Caki2 (cell line): ENCODE measurements around the gene KRTAP9-4. TPM values are rescaled to one million over a fixed set of nuclear protein-coding genes. Genes with fewer than 3 reads are reported as not detected.
"Not testable (repeated sequence)": the region's sequence is repeated elsewhere in the genome, so short reads cannot be mapped to it uniquely, and the experiment has no call there.

Experiments used
- DNase-seq: peaks from one replicate; pipeline ENCODE4 v3.0.0-alpha.2; 2015; ENCODE audit warnings: low read depth
- in situ Hi-C: cut with HindIII; loops from 2 replicates; pipeline ENCODE4 v1.10.0; 2016; ENCODE audit warnings: low sequenced_read_pairs, low pct_unique_long_range_greater_than_20kb, mixed read lengths
- total RNA-seq: library from RNA; depleted of rRNA; stranded (reverse); fragments of >200 nt; shearing (Covaris generic); gene quantifications from 2 replicates; pipeline ENCODE4 v1.2.3, GENCODE V29; 2014; ENCODE audit warnings: low replicate concordance; rRNA removed

KRTAP9-4 gene, protein sequence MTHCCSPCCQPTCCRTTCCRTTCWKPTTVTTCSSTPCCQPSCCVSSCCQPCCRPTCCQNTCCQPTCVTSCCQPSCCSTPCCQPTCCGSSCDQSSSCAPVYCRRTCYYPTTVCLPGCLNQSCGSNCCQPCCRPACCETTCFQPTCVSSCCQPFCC
- not detected in 2 replicates for total RNA-seq

DNA sequence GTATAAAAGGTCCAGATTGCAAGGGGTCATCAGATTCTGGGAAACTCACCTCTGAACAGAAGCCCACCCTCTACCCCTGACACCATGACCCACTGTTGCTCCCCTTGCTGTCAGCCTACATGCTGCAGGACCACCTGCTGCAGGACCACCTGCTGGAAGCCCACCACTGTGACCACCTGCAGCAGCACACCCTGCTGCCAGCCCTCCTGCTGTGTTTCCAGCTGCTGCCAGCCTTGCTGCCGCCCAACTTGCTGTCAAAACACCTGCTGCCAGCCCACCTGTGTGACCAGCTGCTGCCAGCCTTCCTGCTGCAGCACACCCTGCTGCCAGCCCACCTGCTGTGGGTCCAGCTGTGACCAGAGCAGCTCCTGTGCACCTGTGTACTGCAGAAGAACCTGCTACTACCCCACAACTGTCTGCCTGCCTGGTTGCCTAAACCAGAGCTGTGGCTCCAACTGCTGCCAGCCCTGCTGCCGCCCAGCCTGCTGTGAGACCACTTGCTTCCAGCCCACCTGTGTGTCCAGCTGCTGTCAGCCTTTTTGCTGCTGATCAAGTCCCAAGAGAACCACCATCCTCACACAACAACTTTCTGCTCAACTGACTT is at the start of gene KRTAP9-4:
KRTAP9-4 (plus strand) TSS at position 51 of the 604 bp plus-strand sequence; CDS start at position 85, 34 bp downstream.
- in situ Hi-C loops, DNase-seq: not testable (repeated sequence)

DNA sequence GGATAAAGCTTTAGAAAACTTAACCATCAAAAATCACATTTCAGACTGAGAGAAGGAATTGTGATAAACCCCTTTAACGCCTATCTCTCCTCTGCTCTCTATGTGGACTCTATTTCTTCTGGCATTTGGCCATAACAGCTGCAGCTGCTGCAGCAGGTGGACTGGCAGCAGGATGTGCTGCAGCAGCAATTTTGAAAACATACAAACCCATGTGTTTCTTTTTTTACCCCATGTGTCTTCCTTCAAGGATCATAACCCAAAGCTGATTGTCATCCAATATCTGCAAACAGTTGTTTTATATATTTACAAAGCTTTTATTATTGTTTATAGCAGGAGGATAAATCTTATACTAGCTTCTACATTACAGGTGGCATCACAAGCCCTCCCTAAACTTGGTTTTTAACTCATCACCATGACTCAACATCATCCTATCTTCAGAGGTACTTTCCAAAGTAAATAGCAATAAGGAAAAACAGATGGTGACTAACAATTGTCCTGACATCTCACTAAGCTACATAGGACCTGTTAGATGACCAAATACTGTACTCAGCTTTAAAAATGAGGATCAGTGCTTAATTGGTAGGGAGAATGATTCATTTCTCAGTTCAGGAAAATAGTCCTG is 37.5 kb upstream of the KRTAP9-4 start:
- in situ Hi-C loops: no loop called here

DNA sequence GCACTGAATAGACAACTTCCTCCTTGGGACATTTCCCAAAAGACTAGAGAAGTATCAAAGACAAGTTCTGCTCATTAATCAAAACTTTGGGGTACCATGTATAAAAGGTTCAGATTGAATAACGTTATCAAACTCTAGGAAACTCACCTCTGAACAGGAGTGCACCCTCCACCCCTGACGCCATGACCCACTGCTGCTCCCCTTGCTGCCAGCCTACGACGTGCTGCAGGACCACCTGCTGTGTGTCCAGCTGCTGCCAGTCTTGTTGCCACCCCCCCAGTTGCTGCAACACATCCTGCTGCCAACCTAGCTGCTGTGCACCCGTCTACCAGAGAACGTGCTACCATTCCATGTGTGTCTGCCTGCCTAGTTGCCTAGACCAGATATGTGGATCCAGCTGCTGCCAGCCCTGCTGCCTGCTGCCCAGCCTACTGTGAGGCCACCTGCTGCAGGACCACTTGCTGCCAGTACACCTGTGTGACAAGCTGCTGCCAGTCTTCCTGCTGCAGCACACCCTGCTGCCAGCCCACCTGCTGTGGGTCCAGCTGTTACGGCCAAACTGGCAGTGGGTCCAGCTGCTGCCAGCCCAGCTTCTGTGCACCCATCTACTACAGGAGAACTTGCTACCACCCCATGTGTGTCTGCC is 36.8 kb upstream of the KRTAP9-4 start:
- in situ Hi-C loops: no loop called here
- DNase-seq: peak; percentile 22

More for the DNA sequence above, 37.5 kb upstream of the KRTAP9-4 start:
- DNase-seq: peak; percentile 85

DNA sequence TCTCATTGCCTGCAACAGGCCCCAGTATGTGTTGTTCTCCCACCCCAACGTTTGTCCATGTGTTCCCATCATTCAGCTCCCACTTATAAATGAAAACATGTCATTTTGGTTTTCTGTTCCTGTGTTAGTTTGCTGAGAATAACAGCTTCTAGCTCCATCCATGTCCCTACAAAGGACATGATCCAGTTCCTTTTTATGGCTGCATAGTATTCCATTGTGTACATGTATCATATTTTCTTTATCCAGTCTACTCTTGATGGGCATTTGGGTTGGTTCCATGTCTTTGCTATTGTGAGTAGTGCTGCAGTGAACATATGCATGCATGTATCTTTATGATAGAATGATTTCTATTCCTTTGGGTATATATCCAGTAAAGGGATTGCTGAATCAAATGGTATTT is 33.8 kb upstream of the KRTAP9-4 start:
- in situ Hi-C loops: no loop called here
- DNase-seq: no peak

DNA sequence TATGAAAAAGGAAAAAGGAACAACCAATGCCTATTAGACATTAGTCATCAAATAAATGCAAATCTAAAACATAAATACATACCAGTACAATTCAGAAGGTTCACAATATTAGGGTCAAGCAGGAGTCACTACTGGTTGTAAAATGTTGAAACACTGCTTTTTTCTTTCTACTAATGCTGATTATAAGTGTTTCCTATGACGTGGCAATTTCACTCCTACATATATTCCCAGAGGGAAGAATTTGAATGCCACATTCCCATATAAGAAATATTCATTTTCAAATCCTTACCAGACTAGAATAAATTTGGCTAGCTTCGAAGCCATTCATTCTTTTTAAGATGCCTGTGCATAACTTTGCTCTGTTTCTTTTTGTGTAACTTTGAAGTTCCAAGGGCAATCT is 25.7 kb upstream of the KRTAP9-4 start:
- in situ Hi-C loops: no loop called here
- DNase-seq: no peak

DNA sequence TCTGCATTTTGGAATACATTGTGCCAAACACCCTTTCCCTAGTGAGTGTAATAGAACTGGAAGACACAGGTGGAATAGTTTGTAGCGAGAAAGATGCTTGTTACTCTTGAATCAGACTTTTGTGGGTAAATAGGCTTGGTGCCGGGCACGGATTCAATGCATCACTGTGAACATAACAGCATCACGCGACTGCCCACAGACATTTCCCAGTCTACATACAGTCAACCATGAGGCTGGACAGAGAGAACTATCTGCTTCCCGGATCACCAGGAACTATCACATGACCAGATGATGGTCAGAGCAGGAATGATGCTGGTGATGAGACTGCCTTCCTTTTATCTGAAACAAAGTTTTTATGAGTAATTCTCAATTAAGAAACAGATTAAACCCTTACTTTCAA is 23.4 kb upstream of the KRTAP9-4 start:
- in situ Hi-C loops: no loop called here
- DNase-seq: no peak

DNA sequence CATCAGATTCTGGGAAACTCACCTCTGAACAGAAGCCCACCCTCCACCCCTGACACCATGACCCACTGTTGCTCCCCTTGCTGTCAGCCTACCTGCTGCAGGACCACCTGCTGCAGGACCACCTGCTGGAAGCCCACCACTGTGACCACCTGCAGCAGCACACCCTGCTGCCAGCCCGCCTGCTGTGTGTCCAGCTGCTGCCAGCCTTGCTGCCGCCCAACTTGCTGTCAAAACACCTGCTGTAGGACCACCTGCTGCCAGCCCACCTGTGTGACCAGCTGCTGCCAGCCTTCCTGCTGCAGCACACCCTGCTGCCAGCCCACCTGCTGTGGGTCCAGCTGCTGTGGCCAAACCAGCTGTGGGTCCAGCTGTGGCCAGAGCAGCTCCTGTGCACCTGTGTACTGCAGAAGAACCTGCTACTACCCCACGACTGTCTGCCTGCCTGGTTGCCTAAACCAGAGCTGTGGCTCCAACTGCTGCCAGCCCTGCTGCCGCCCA is 22.8 kb upstream of the KRTAP9-4 start, which contains the start of gene KRTAP9-2:
KRTAP9-2 (plus strand) TSS at position 51 of the 498 bp plus-strand sequence; CDS start at position 58, 7 bp downstream.
- in situ Hi-C loops, DNase-seq: not testable (repeated sequence)

DNA sequence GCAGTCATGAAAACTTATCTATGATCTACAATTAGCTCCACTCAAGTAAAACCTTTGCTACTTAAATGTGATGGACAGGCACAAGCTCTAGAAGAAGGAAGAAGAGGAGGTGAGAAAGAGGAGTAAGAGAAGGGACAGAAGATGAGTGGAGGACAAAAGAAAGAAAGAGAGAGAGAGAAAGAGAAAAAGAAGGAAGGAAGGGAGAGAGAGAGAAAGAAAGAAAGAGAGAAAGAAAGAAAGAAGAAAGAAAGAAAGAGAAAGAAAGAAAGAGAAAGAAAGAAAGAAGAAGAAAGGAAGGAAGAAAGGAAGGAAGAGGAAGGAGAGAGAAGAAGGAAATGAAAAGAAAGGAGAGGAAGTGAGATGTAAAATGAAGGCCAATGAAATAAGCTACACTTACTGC is 19.4 kb upstream of the KRTAP9-4 start:
- no peak for DNase-seq
- in situ Hi-C loops: no loop called here

DNA sequence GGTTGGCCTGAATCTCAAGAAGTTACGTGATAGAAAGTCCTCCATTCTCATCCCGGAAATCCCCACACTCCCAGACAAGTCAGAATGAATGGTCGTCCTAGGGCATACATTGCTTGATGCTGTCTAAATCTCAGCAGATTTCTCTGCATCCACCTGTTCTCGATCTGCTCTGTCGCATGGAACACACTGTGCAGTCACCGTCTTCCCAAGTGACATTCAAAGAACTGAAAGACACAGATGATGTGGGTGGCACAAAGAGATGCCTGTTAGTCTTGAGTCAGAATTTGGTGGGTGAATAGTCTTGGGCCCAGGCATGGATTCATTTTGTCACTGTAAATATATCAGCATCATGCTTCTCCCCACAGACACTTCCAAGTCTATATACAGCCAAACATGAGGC is 17.8 kb upstream of the KRTAP9-4 start:
- no peak for DNase-seq
- in situ Hi-C loops: no loop called here

DNA sequence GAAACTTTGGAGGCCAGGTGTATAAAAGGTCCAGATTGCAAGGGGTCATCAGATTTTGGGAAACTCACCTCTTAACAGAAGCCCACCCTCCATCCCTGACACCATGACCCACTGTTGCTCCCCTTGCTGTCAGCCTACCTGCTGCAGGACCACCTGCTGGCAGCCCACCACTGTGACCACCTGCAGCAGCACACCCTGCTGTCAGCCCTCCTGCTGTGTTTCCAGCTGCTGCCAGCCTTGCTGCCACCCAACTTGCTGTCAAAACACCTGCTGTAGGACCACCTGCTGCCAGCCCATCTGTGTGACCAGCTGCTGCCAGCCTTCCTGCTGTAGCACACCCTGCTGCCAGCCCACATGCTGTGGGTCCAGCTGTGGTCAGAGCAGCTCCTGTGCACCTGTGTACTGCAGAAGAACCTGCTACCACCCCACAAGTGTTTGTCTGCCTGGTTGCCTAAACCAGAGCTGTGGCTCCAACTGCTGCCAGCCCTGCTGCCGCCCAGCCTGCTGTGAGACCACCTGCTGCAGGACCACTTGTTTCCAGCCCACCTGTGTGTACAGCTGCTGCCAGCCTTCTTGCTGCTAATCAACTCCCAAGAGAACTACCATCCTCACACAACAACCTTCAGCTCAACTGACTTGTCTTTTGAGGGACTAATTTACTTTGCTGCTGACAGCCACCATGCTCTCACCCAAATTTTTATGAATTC is 16.9 kb upstream of the KRTAP9-4 start, which contains the start of gene KRTAP9-3:
KRTAP9-3 (plus strand) TSS at position 51 of the 707 bp plus-strand sequence; CDS start at position 104, 53 bp downstream.
- DNase-seq, in situ Hi-C loops: not testable (repeated sequence)

DNA sequence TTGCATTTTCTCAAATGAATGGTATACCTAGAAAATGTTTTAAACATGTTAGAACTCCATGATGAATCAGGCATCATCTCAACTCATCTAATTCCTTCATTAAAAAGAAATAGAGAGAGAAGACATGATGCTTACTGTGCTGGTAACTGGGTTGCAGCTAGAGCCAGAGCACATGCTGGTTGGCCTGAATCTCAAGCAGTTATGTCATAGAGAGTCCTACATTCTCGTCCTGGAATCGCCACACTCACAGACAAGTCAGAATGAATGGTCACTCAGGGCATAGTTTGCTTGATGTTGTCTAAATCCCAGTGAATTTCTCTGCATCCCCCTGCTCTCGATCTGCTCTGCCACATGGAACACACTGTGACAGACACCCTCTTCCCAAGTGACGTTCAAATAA is 12.4 kb upstream of the KRTAP9-4 start:
- in situ Hi-C loops, DNase-seq: not testable (repeated sequence)

DNA sequence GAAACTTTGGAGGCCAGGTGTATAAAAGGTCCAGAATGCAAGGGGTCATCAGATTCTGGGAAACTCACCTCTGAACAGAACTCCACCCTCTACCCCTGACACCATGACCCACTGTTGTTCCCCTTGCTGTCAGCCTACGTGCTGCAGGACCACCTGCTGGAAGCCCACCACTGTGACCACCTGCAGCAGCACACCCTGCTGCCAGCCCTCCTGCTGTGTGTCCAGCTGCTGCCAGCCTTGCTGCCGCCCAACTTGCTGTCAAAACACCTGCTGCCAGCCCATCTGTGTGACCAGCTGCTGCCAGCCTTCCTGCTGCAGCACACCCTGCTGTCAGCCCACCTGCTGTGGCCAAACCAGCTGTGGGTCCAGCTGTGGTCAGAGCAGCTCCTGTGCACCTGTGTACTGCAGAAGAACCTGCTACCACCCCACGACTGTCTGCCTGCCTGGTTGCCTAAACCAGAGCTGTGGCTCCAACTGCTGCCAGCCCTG is 11.5 kb upstream of the KRTAP9-4 start, which contains the start of gene KRTAP9-8:
KRTAP9-8 (plus strand) TSS at position 51 of the 489 bp plus-strand sequence; CDS start at position 104, 53 bp downstream.
- in situ Hi-C loops, DNase-seq: not testable (repeated sequence)

DNA sequence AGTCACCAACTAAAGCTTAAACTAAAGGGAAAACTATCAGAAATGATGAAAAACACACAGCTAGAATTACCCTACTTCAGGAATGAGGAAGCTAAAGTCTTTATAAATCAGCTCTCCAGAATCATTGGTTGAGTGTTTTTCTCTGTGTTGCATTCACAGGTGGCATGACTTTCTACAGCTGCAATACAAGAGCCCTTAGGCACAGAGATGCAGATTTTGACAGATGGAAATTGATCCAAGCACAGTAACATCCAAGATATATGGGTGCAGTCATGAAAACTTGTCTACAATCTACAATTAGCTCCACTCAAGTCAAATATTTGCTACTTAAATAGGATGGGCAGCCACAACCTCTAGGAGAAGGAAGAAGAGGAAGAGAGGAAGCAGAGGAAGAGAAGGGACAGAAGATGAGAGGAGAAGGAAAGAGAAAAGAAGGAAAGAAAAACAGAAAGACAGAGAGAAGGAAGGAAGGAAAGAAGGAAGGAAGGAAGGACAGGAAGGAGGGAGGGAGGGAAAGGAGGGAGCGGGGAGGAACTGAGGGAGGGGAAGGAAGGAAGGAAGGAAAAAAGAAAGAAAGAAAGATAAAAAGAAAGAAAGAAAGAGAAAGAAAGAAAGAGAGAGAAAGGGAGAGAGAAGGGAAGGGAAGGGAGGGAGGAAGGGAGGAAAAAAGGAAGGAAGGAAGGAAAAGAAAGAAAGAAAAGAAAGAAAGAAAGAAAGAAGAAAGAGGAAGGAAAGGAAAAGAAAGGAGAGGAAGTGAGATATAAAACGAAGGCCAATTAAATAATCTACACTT is 2.3 kb upstream of the KRTAP9-4 start:
- in situ Hi-C loops: not testable (repeated sequence)

DNA sequence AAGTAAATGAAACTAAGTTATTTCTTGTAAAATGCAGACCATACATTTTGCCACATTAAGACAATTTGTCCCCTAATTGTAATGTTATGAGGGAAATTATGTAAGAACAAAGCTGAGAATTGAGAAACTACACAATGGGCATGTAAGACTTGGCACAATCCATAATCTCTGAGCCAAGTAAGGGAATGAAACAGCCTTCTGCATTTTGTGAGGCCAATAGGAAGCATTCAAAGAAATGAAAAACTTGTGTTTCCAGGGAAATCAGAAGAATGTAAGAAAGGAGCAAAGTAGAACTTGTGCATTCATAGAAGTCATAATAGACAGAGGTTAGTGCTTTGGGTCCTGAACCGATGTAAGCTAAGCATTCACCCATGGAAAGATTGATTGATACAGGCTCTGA is 1.8 kb downstream of the KRTAP9-4 start:
- no peak for DNase-seq
- in situ Hi-C loops: no loop called here

More for the DNA sequence above, 2.3 kb upstream of the KRTAP9-4 start:
- DNase-seq: not testable (repeated sequence)

DNA sequence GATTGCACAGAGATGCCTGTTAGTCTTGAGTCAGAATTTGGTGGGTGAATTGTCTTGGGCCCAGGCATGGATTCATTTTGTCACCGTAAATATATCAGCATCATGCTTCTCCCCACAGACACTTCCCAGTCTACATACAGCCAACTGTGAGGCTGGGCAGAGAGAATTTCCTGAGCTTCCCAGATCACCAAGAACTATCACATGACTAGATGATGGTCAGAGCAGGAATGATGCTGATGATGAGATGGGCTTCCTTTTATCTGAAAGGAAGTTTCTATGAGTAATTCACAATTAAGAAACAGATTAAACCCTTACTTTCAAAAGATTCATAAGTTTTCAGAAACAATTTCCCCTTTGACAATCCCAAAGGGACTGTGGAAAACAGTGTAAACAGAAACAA is 5.4 kb downstream of the KRTAP9-4 start:
- no peak for DNase-seq
- in situ Hi-C loops: no loop called here

DNA sequence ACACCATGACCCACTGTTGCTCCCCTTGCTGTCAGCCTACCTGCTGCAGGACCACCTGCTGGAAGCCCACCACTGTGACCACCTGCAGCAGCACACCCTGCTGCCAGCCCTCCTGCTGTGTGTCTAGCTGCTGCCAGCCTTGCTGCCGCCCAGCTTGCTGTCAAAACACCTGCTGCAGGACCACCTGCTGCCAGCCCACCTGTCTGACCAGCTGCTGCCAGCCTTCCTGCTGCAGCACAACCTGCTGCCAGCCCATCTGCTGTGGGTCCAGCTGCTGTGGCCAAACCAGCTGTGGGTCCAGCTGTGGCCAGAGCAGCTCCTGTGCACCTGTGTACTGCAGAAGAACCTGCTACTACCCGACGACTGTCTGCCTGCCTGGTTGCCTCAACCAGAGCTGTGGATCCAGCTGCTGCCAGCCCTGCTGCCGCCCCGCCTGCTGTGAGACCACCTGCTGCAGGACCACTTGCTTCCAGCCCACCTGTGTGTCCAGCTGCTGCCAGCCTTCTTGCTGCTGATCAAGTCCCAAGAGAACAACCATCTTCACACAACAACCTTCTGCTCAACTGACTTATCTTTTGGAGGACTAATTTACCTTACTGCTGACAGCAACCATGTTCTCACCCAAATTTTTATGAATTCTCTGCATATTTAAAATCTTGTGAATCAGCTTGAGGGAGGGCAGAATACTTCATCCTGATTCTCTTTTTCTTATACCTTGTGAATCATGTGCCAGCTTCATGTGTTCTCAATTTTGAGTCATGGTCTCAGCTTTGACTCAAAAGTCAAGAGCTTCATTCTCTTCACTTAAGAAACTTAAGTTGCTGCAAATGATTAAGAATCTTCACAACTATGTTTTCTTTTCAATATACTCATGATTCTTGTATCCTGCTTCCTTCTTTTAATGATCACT is 6.1 kb downstream of the KRTAP9-4 start, which contains the start of gene KRTAP9-9:
KRTAP9-9 (plus strand) TSS at position 4 of the 910 bp plus-strand sequence.
- DNase-seq, in situ Hi-C loops: not testable (repeated sequence)
